WTC11 (cell line): Measurements from ENCODE around the gene AQP2.

Experiments
- CTCF ChIP-seq: fragments of 200-600 bp; IDR thresholded peaks from 2 replicates; pipeline ENCODE4 v1.8.0; 2022; ENCODE audit warnings: antibody characterized with exemption
- E2F1 ChIP-seq: sonication (generic); formaldehyde crosslinking; IDR thresholded peaks from 2 replicates; pipeline ENCODE4 v1.8.0; 2022; ENCODE audit warnings: mild to moderate bottlenecking, missing genetic modification reagents
- E2F5 ChIP-seq: sonication (generic); formaldehyde crosslinking; IDR thresholded peaks from 2 replicates; pipeline ENCODE4 v1.8.1; 2022; ENCODE audit warnings: mild to moderate bottlenecking, moderate library complexity, missing genetic modification reagents
- JUN ChIP-seq: sonication (generic); formaldehyde crosslinking; IDR thresholded peaks from 2 replicates; pipeline ENCODE4 v1.8.0; 2023; ENCODE audit warnings: mild to moderate bottlenecking, missing genetic modification reagents
- MXD4 ChIP-seq: fragments of 250-450 bp; sonication (Bioruptor Pico); IDR thresholded peaks from 2 replicates; pipeline ENCODE4 v1.8.0; 2021; ENCODE audit warnings: mild to moderate bottlenecking, moderate library complexity, borderline replicate concordance
- SMAD4 ChIP-seq: sonication (generic); formaldehyde crosslinking; IDR thresholded peaks from 2 replicates; pipeline ENCODE4 v1.8.0; 2022; ENCODE audit warnings: mild to moderate bottlenecking, missing genetic modification reagents
- TCF7 ChIP-seq: sonication (generic); formaldehyde crosslinking; IDR thresholded peaks from 2 replicates; pipeline ENCODE4 v1.8.0; 2022; ENCODE audit warnings: mild to moderate bottlenecking, low read depth, missing genetic modification reagents, moderate library complexity
- TP53 ChIP-seq: sonication (generic); formaldehyde crosslinking; IDR thresholded peaks from 2 replicates; pipeline ENCODE4 v1.8.1; 2023; ENCODE audit warnings: mild to moderate bottlenecking, missing genetic modification reagents
- ZNF281 ChIP-seq: sonication (generic); formaldehyde crosslinking; IDR thresholded peaks from 2 replicates; pipeline ENCODE4 v1.8.0; 2023; ENCODE audit warnings: mild to moderate bottlenecking, missing genetic modification reagents
- ZNF423 ChIP-seq: fragments of 250-450 bp; sonication (Bioruptor Pico); IDR thresholded peaks from 2 replicates; pipeline ENCODE4 v2.1.2; 2022; ENCODE audit warnings: mild to moderate bottlenecking, moderate library complexity

- TF ChIP-seq E2F1 (CRISPR knock-in tag) (no peak), CTCF (no peak), ZNF281 (no peak), TCF7 (no peak), MXD4 (CRISPR knock-in tag) (no peak), JUN (CRISPR knock-in tag) (no peak), E2F5 (CRISPR knock-in tag) (no peak), SMAD4 (CRISPR knock-in tag) (no peak), ZNF423 (CRISPR knock-in tag) (no peak), TP53 (CRISPR knock-in tag) (no peak)
Observed at GRCh38 chr12:49920241-49920914, 30.2 kb upstream of the AQP2 start.
